Neural cell (in vitro differentiated cells): ENCODE results near the gene MAP4K2.

ENCODE experiments used
- EP300 ChIP-seq: fragments of 450-650 bp; conservative IDR thresholded peaks from 2 replicates; pipeline ENCODE4 v1.6.1; 2014; ENCODE audit warnings: antibody characterized with exemption, mild to moderate bottlenecking, moderate library complexity; ENCODE audit not compliant: poor library complexity, severe bottlenecking
- EZH2 ChIP-seq: fragments of 200-600, 300-800 bp; shearing (Covaris generic), sonication (generic); IDR thresholded peaks from 2 replicates; pipeline ENCODE4 v1.6.1; 2014; ENCODE audit warnings: antibody characterized with exemption, low read length, borderline replicate concordance, mild to moderate bottlenecking; ENCODE audit not compliant: insufficient read depth, poor library complexity, severe bottlenecking
- MXI1 ChIP-seq: fragments of 450-650 bp; conservative IDR thresholded peaks from 2 replicates; pipeline ENCODE4 v1.6.1; 2014; ENCODE audit warnings: antibody characterized with exemption, mild to moderate bottlenecking; ENCODE audit not compliant: poor library complexity, severe bottlenecking
- RAD21 ChIP-seq: fragments of 450-650 bp; conservative IDR thresholded peaks from 2 replicates; pipeline ENCODE4 v1.6.1; 2014; ENCODE audit warnings: antibody characterized with exemption, mild to moderate bottlenecking, moderate library complexity
- TF ChIP-seq, protein P1 (sequence below): fragments of 450-650 bp; IDR thresholded peaks from 2 replicates; pipeline ENCODE4 v1.5.1; 2014; ENCODE audit warnings: antibody characterized with exemption, mild to moderate bottlenecking, moderate library complexity; ENCODE audit not compliant: poor library complexity, severe bottlenecking
- TF ChIP-seq, protein P2 (sequence below): IDR thresholded peaks from 2 replicates; pipeline ENCODE4 v1.6.1; 2012; ENCODE audit warnings: borderline replicate concordance

DNA sequence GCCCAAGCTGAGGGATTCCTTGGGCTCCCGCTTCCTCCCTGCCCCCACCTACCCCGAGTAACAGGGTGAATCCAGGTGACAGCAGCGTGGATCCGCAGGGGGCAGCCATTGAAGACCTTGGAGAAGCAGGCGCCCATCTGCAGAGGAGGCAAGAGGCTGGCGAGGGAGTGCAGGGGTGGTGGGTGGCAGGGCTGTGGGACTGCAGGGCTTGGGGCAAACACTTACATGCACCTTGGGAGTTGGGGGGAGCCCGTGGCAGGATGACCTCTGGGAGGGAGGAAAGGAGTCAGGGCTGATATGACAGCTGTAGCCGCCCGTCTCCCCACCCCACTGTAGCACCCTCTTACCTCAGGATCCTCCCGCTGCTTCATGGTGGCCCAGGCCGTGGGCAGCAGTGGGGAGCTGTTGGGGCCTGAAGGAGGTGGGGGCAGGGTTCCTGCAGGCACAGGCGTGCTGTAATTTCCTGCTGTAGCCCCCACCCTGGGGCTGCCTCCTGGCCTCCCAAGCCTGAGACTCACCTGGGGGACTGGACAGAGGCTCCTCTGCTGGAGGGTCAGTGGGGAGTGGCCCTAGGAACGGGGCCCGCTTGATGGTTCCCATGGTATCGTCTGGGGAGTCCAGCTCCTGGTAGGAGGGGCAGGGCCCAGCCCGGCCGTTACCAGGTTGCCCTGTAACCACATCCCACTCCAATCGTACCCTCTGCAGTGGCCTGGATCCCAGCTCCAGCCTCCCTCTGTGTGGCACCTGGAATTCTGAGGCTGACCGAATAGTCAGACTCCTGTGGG is 6.1 kb downstream of the MAP4K2 start:
- TF ChIP-seq MXI1, result no peak
- TF ChIP-seq, protein P1, sequence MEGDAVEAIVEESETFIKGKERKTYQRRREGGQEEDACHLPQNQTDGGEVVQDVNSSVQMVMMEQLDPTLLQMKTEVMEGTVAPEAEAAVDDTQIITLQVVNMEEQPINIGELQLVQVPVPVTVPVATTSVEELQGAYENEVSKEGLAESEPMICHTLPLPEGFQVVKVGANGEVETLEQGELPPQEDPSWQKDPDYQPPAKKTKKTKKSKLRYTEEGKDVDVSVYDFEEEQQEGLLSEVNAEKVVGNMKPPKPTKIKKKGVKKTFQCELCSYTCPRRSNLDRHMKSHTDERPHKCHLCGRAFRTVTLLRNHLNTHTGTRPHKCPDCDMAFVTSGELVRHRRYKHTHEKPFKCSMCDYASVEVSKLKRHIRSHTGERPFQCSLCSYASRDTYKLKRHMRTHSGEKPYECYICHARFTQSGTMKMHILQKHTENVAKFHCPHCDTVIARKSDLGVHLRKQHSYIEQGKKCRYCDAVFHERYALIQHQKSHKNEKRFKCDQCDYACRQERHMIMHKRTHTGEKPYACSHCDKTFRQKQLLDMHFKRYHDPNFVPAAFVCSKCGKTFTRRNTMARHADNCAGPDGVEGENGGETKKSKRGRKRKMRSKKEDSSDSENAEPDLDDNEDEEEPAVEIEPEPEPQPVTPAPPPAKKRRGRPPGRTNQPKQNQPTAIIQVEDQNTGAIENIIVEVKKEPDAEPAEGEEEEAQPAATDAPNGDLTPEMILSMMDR, result no peak
- no peak for TF ChIP-seq EZH2
- TF ChIP-seq EP300, result no peak
- TF ChIP-seq, protein P2, sequence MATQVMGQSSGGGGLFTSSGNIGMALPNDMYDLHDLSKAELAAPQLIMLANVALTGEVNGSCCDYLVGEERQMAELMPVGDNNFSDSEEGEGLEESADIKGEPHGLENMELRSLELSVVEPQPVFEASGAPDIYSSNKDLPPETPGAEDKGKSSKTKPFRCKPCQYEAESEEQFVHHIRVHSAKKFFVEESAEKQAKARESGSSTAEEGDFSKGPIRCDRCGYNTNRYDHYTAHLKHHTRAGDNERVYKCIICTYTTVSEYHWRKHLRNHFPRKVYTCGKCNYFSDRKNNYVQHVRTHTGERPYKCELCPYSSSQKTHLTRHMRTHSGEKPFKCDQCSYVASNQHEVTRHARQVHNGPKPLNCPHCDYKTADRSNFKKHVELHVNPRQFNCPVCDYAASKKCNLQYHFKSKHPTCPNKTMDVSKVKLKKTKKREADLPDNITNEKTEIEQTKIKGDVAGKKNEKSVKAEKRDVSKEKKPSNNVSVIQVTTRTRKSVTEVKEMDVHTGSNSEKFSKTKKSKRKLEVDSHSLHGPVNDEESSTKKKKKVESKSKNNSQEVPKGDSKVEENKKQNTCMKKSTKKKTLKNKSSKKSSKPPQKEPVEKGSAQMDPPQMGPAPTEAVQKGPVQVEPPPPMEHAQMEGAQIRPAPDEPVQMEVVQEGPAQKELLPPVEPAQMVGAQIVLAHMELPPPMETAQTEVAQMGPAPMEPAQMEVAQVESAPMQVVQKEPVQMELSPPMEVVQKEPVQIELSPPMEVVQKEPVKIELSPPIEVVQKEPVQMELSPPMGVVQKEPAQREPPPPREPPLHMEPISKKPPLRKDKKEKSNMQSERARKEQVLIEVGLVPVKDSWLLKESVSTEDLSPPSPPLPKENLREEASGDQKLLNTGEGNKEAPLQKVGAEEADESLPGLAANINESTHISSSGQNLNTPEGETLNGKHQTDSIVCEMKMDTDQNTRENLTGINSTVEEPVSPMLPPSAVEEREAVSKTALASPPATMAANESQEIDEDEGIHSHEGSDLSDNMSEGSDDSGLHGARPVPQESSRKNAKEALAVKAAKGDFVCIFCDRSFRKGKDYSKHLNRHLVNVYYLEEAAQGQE, result no peak
- no peak for TF ChIP-seq RAD21
